ENCODE measurements around the gene GRM3. TPM values are rescaled to one million over a fixed set of nuclear protein-coding genes. Genes with fewer than 3 reads are reported as not detected.

The GRM3 gene
- total and polyA plus RNA-seq, 2 of the 13 experiments (the other 11 are each of a cell fraction or from before 2014, with no cell fraction given) = not detected

DNA sequence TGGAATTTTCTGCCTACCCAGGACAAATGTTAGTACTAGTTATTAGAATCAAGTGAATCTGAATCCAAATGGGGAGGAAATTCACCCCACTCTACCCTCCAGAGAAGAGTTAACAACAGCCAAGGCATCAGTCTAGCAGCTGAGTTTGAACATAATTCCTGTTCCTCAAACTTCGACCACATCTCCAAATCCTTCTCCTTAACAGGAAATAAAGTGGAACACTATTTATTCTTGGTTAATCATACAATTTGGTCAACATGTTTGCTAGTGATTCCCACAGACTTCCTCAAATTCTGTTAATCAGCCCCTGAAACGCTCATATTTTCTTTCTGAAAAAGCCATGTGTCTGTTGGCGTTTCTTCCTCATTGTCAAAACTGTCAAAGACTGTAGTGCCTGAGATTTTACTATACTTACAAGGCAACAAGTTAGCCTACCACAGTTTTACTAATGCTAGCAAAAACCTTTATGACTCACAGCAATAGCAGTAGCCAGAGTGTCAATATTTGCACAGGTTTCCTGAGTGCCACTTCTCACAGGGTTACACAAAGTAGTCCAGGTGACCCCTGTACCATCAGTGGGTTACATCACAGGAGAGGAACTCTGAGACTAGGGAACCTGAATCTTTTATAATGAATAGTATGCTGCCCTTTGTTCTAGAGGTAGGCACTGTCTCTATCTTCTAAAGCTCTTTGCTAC is 202.9 kb downstream of the GRM3 start (continued):
- TF ChIP-seq GMEB2 (CRISPR knock-in tag; IDR thresholded peaks at IDR 0.05; ENCODE audit: low read depth) (no peak), ZNF234 (CRISPR knock-in tag; conservative IDR thresholded peaks at IDR 0.05) (no peak), CBFB (CRISPR knock-in tag; IDR thresholded peaks at IDR 0.05) (peak; percentile 43; the same call in 1 of the 2 replicates), ZNF670 (CRISPR knock-in tag; IDR thresholded peaks at IDR 0.05; ENCODE audit: borderline replicate concordance) (peak; percentile 83), SNAPC4 (CRISPR knock-in tag; IDR thresholded peaks at IDR 0.05) (no peak), ZNF605 (CRISPR knock-in tag; IDR thresholded peaks at IDR 0.05) (0 out of 2 replicates have a peak, but pooled peaks have one; percentile 20), ZKSCAN8 (CRISPR knock-in tag; IDR thresholded peaks at IDR 0.05; ENCODE audit: borderline replicate concordance) (peak; percentile 79; the same call in 1 of the 2 replicates), ZNF629 (CRISPR knock-in tag; conservative IDR thresholded peaks at IDR 0.05) (no peak), ZNF335 (CRISPR knock-in tag; IDR thresholded peaks at IDR 0.05) (peak; percentile 82; the same call in 1 of the 2 replicates), ERF (CRISPR knock-in tag; IDR thresholded peaks at IDR 0.05) (peak; percentile 90), ZNF589 (CRISPR knock-in tag; conservative IDR thresholded peaks at IDR 0.05) (no peak), SMAD3 (CRISPR knock-in tag; IDR thresholded peaks at IDR 0.05) (peak; percentile 94), SRSF4 (IDR thresholded peaks at IDR 0.05; ENCODE audit: low read depth, low read length, poor library complexity, severe bottlenecking) (no peak), ARNT (IDR thresholded peaks at IDR 0.05) (no peak), U2AF1 (optimal IDR thresholded peaks at IDR 0.05; ENCODE audit: low read depth, low read length) (no peak)
- TF ChIP-seq, protein P1, sequence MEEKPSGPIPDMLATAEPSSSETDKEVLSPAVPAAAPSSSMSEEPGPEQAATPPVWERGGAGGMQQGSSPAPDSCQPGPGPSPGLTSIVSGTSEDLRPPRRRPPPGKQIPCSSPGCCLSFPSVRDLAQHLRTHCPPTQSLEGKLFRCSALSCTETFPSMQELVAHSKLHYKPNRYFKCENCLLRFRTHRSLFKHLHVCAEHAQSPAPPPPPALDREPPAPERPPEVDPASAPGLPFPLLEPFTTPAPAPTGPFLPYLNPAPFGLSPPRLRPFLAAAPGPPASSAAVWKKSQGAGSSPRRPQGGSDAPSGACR (CRISPR knock-in tag; IDR thresholded peaks at IDR 0.05) = no peak
- TF ChIP-seq, protein P2, sequence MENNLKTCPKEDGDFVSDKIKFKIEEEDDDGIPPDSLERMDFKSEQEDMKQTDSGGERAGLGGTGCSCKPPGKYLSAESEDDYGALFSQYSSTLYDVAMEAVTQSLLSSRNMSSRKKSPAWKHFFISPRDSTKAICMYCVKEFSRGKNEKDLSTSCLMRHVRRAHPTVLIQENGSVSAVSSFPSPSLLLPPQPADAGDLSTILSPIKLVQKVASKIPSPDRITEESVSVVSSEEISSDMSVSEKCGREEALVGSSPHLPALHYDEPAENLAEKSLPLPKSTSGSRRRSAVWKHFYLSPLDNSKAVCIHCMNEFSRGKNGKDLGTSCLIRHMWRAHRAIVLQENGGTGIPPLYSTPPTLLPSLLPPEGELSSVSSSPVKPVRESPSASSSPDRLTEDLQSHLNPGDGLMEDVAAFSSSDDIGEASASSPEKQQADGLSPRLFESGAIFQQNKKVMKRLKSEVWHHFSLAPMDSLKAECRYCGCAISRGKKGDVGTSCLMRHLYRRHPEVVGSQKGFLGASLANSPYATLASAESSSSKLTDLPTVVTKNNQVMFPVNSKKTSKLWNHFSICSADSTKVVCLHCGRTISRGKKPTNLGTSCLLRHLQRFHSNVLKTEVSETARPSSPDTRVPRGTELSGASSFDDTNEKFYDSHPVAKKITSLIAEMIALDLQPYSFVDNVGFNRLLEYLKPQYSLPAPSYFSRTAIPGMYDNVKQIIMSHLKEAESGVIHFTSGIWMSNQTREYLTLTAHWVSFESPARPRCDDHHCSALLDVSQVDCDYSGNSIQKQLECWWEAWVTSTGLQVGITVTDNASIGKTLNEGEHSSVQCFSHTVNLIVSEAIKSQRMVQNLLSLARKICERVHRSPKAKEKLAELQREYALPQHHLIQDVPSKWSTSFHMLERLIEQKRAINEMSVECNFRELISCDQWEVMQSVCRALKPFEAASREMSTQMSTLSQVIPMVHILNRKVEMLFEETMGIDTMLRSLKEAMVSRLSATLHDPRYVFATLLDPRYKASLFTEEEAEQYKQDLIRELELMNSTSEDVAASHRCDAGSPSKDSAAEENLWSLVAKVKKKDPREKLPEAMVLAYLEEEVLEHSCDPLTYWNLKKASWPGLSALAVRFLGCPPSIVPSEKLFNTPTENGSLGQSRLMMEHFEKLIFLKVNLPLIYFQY (CRISPR knock-in tag; IDR thresholded peaks at IDR 0.05; ENCODE audit: borderline replicate concordance) = peak; percentile 30; the same call in 1 of the 2 replicates

Data from HepG2 (cell line).